ENCODE results near the gene ANKIB1. TPM values are rescaled to one million over a fixed set of nuclear protein-coding genes. Genes with fewer than 3 reads are reported as not detected.

ANKIB1 gene
- total RNA-seq, 1 donor from 2014 or later, result 77.7 TPM

DNA sequence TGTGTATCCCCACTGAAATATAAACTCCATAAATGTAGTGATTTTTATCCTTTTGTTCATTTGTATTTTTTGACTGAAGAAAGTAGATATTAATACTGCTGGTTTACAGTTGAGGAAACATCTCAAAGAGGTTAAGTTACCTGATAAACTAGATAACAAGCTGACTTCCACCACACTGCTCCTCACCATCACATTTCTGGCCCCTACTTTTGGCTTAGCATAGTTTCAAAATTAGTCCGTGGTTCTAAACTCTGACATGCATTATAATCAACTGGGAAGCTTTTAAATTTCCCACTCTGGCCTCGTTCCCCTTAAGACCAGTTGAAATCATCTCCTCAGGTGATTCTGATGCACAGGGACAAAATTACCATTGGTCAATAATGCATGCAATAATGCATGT is 43.5 kb downstream of the ANKIB1 start:
- H3K4me1 Mint-ChIP-seq (ENCODE audit: low read depth, unreplicated experiment), result peaks cover 6% of the 10 kb centered on the region
- no peak overlapping the region for H3K27ac Mint-ChIP-seq (ENCODE audit: unreplicated experiment)
- H3K27me3 Mint-ChIP-seq (ENCODE audit: unreplicated experiment), result no peaks in the 10 kb centered on the region
- DNase-seq, result no peak
- TF ChIP-seq, protein P1, sequence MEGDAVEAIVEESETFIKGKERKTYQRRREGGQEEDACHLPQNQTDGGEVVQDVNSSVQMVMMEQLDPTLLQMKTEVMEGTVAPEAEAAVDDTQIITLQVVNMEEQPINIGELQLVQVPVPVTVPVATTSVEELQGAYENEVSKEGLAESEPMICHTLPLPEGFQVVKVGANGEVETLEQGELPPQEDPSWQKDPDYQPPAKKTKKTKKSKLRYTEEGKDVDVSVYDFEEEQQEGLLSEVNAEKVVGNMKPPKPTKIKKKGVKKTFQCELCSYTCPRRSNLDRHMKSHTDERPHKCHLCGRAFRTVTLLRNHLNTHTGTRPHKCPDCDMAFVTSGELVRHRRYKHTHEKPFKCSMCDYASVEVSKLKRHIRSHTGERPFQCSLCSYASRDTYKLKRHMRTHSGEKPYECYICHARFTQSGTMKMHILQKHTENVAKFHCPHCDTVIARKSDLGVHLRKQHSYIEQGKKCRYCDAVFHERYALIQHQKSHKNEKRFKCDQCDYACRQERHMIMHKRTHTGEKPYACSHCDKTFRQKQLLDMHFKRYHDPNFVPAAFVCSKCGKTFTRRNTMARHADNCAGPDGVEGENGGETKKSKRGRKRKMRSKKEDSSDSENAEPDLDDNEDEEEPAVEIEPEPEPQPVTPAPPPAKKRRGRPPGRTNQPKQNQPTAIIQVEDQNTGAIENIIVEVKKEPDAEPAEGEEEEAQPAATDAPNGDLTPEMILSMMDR (IDR thresholded peaks at IDR 0.05; ENCODE audit: partially characterized antibody, unreplicated experiment), result no peak
- no peaks in the 10 kb centered on the region for H3K36me3 Mint-ChIP-seq (ENCODE audit: unreplicated experiment)
- H3K9me3 Mint-ChIP-seq (ENCODE audit: unreplicated experiment), result peaks cover 4% of the 10 kb centered on the region
- no peak overlapping the region for H3K4me3 Mint-ChIP-seq (ENCODE audit: unreplicated experiment)

DNA sequence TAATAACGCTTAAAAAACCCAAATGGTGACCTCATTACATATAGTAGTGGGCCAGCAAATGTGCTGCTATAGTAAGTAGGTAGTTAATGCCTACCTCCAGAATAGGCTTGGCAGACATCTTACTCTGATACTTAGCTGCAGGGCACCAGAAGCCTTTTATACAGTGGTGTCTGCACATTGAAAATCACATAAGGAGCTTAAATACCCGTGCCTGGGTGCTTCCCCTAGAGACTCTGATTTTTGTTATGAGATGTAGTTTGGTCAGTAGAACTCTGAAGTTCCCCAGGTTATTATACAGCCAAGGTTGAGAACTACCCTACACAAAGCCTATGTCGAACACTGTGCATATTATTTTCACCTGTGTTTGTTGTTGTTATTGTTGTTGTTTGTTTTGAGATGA is 47.2 kb downstream of the ANKIB1 start:
- TF ChIP-seq, protein P1 (IDR thresholded peaks at IDR 0.05; ENCODE audit: partially characterized antibody, unreplicated experiment), result no peak
- peaks cover 4% of the 10 kb centered on the region for H3K9me3 Mint-ChIP-seq (ENCODE audit: unreplicated experiment)
- no peaks in the 10 kb centered on the region for H3K36me3 Mint-ChIP-seq (ENCODE audit: unreplicated experiment)
- peaks cover 6% of the 10 kb centered on the region for H3K4me1 Mint-ChIP-seq (ENCODE audit: low read depth, unreplicated experiment)
- no peak overlapping the region for H3K4me3 Mint-ChIP-seq (ENCODE audit: unreplicated experiment)
- H3K27ac Mint-ChIP-seq (ENCODE audit: unreplicated experiment), result no peak overlapping the region
- no peaks in the 10 kb centered on the region for H3K27me3 Mint-ChIP-seq (ENCODE audit: unreplicated experiment)
- DNase-seq, result no peak

DNA sequence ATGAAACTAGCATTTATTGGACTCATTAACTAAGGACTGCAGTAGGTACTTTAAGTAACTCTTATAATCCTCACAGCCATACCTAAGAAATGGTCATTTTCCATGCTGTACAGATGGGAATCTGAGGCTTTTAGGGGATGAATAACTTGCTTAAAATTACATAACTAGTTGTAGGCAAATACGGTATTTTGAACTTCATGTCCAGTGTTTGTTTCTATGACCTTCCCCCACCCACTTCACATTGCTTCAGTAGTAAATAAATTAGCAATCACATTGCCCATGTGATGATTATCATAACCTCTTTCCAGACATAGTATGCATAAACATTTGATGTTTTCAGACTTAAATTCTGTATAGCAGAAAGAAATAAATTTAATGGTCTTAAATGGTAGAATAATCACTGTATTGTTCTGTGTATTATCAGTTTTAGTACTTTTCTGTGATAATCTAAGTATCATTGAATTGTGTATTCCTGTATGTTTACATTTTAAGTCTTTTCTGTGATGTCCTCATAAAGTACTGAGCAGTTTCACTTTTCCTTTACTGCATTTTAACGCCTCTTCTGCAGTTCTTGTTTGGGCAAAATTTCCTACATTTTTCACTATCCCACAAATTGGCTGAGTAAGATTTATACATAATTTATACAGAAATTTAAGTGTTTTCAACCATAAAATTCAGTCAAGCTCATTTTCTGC is 48.3 kb downstream of the ANKIB1 start:
- DNase-seq, result no peak
- peaks cover 4% of the 10 kb centered on the region for H3K9me3 Mint-ChIP-seq (ENCODE audit: unreplicated experiment)
- TF ChIP-seq, protein P1 (IDR thresholded peaks at IDR 0.05; ENCODE audit: partially characterized antibody, unreplicated experiment), result no peak
- H3K4me3 Mint-ChIP-seq (ENCODE audit: unreplicated experiment), result no peak overlapping the region
- no peak overlapping the region for H3K27ac Mint-ChIP-seq (ENCODE audit: unreplicated experiment)
- peaks cover 6% of the 10 kb centered on the region for H3K4me1 Mint-ChIP-seq (ENCODE audit: low read depth, unreplicated experiment)
- H3K27me3 Mint-ChIP-seq (ENCODE audit: unreplicated experiment), result no peaks in the 10 kb centered on the region
- no peaks in the 10 kb centered on the region for H3K36me3 Mint-ChIP-seq (ENCODE audit: unreplicated experiment)

DNA sequence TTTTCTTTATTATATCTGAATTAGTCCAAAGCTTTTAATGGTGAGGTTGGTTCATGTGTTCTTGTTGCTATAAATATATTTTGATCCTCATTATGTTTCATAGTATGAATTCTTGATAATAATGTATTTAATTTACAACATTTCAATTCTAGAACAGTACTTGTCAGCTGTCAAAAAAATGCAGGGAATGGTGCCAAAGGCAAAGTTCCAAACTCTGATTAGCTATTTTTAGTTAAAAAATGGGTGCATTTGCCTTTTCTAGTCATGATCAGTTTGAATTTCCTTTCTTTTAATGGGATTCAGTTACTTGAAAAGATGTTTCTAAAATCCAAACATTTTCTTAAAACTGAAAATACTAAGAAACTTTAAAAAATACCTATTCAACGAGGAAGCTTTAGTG is 49.6 kb downstream of the ANKIB1 start:
- Mint-ChIP-seq H3K27me3 (ENCODE audit: unreplicated experiment) (no peaks in the 10 kb centered on the region), H3K27ac (ENCODE audit: unreplicated experiment) (no peak overlapping the region), H3K9me3 (ENCODE audit: unreplicated experiment) (peaks cover 4% of the 10 kb centered on the region), H3K4me3 (ENCODE audit: unreplicated experiment) (no peak overlapping the region), H3K36me3 (ENCODE audit: unreplicated experiment) (no peaks in the 10 kb centered on the region), H3K4me1 (ENCODE audit: low read depth, unreplicated experiment) (peaks cover 6% of the 10 kb centered on the region)
- no peak for DNase-seq
- TF ChIP-seq, protein P1 (IDR thresholded peaks at IDR 0.05; ENCODE audit: partially characterized antibody, unreplicated experiment), result no peak

DNA sequence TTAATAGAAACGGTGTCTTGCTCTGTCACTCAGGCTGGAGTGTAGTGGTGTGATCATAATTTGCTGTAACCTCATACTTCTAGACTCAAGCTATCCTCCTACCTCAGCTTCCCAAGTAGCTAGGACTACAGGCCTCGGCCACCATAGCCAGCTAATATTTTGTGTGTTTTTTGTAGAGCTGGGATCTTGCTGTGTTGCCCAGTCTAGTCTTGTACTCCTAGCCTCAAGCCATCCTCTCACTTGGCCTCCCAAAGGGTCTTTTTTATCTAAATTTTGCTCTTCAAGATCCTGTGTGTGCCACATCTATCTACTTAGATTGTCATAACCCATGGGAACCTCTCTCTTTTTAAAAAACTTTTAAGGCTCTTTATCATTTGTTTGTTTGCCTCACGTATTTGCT is 50.5 kb downstream of the ANKIB1 start:
- TF ChIP-seq, protein P1 (IDR thresholded peaks at IDR 0.05; ENCODE audit: partially characterized antibody, unreplicated experiment), result no peak
- Mint-ChIP-seq H3K27me3 (ENCODE audit: unreplicated experiment) (no peaks in the 10 kb centered on the region), H3K4me1 (ENCODE audit: low read depth, unreplicated experiment) (peaks cover 6% of the 10 kb centered on the region), H3K27ac (ENCODE audit: unreplicated experiment) (no peak overlapping the region), H3K36me3 (ENCODE audit: unreplicated experiment) (no peaks in the 10 kb centered on the region), H3K4me3 (ENCODE audit: unreplicated experiment) (no peak overlapping the region), H3K9me3 (ENCODE audit: unreplicated experiment) (no peaks in the 10 kb centered on the region)
- no peak for DNase-seq
